HepG2 (cell line): ENCODE data around the gene B3GALNT2.

Experiments used
- BCL3 ChIP-seq: sonication (generic); formaldehyde crosslinking; IDR thresholded peaks from 2 replicates; pipeline ENCODE4 v1.5.1; 2020; ENCODE audit warnings: mild to moderate bottlenecking, missing genetic modification reagents, moderate library complexity
- CREM ChIP-seq, 2 experiments: sonication (generic) in 1 of 2; formaldehyde crosslinking in 1 of 2; IDR thresholded peaks; 2 replicates each; pipeline versions ENCODE4 v1.4.0 to v1.6.1; 2016 to 2020; ENCODE audit warnings: antibody characterized with exemption in 1 of 2, mild to moderate bottlenecking in 1 of 2, missing genetic modification reagents in 1 of 2
- CTCF ChIP-seq: sonication (generic); formaldehyde crosslinking; IDR thresholded peaks from 2 replicates; pipeline ENCODE4 v1.5.0; 2020; ENCODE audit warnings: mild to moderate bottlenecking, missing genetic modification reagents, moderate library complexity
- FOXO4 ChIP-seq: sonication (generic); formaldehyde crosslinking; conservative IDR thresholded peaks from 2 replicates; pipeline ENCODE4 v1.8.1; 2023; ENCODE audit warnings: missing genetic modification reagents
- HCFC1 ChIP-seq: fragments of 150-350 bp; IDR thresholded peaks from 2 replicates; pipeline ENCODE4 v1.6.1; 2014; ENCODE audit warnings: low read depth, low read length
- JUN ChIP-seq: sonication (generic); formaldehyde crosslinking; IDR thresholded peaks from 2 replicates; pipeline ENCODE4 v1.4.0; 2020; ENCODE audit warnings: mild to moderate bottlenecking, missing genetic modification reagents
- MXD4 ChIP-seq: IDR thresholded peaks from 2 replicates; pipeline ENCODE4 v1.6.1; 2016; ENCODE audit warnings: mild to moderate bottlenecking, missing biosample characterization, missing genetic modification reagents
- POLR2A ChIP-seq, 2 experiments: IDR thresholded peaks; 2 replicates each; pipeline ENCODE4 v1.6.1; 2011; ENCODE audit warnings: low read depth in 2 of 2, low read length in 2 of 2, mild to moderate bottlenecking in 1 of 2, moderate library complexity in 1 of 2; ENCODE audit not compliant: insufficient read depth in 1 of 2
- RCOR2 ChIP-seq: IDR thresholded peaks from 2 replicates; pipeline ENCODE4 v1.6.1; 2016; ENCODE audit warnings: missing biosample characterization, missing genetic modification reagents
- ZBTB2 ChIP-seq: sonication (generic); formaldehyde crosslinking; IDR thresholded peaks from 2 replicates; pipeline ENCODE4 v1.8.0; 2022; ENCODE audit warnings: low read depth, missing genetic modification reagents
- ZBTB49 ChIP-seq: sonication (generic); formaldehyde crosslinking; IDR thresholded peaks from 2 replicates; pipeline ENCODE4 v1.4.0; 2020; ENCODE audit warnings: missing genetic modification reagents, borderline replicate concordance

GRCh38 chr1:235460770-235461169 is 43.5 kb downstream of the B3GALNT2 start:
- TF ChIP-seq BCL3 (CRISPR knock-in tag) (no peak), ZBTB2 (CRISPR knock-in tag) (no peak), CTCF (CRISPR knock-in tag) (no peak), HCFC1 (no peak), POLR2A (IDR thresholded peaks at IDR 0.05; ENCODE audit: insufficient read depth in 1 of 2, low read depth in 2 of 2, low read length in 2 of 2) (no peak), RCOR2 (no peak), CREM (IDR thresholded peaks at IDR 0.05) (no peak), CREM (CRISPR knock-in tag; IDR thresholded peaks at IDR 0.05) (no peak), FOXO4 (CRISPR knock-in tag) (no peak), ZBTB49 (no peak), MXD4 (no peak), JUN (CRISPR knock-in tag) (no peak)
